Measurements from ENCODE around the gene ACLY.

The ACLY gene

GRCh38 chr17:41865596-41865893 lies 53.2 kb downstream of the ACLY start:
- Histone ChIP-seq H3K18ac (ENCODE audit: low read length) (no peak overlapping the region), H3K36me3 (replicated peaks in 1 of 2; ENCODE audit: control insufficient read depth in 2 of 2, insufficient read depth in 2 of 2, low read length in 2 of 2) (peaks cover 18 to 40% of the 10 kb centered on the region in 2 donors), H3K79me1 (ENCODE audit: low read depth, low read length) (peaks cover 6% of the 10 kb centered on the region), H2BK12ac (ENCODE audit: low read length) (no peak overlapping the region), H3K4me3 (ENCODE audit: low read length in 2 of 2) (peak overlapping the region in 1 of 2 donors; percentile 82), H3K9me3 (replicated peaks in 1 of 2; ENCODE audit: control insufficient read depth in 2 of 2, insufficient read depth in 1 of 2, low read depth in 1 of 2, low read length in 2 of 2) (no peaks in the 10 kb centered on the region), H2AFZ (ENCODE audit: low read length) (peak overlapping the region; percentile 97), H4K91ac (ENCODE audit: low read depth, low read length, poor library complexity) (no peak overlapping the region), H3K23ac (ENCODE audit: low read depth, low read length, poor library complexity) (peak overlapping the region; percentile 95), H2BK120ac (ENCODE audit: low read depth, low read length) (no peak overlapping the region), H4K8ac (ENCODE audit: low read depth, low read length) (no peak overlapping the region), H2AK5ac (ENCODE audit: low read depth, low read length) (no peak overlapping the region), H2BK5ac (ENCODE audit: low read length) (no peak overlapping the region), H3K14ac (ENCODE audit: low read length) (no peak overlapping the region), H3K4me2 (ENCODE audit: insufficient read depth, low read length, poor library complexity, severe bottlenecking) (no peak overlapping the region), H2BK15ac (ENCODE audit: low read length) (no peak overlapping the region), H3K4ac (ENCODE audit: low read length) (no peak overlapping the region), H3K4me1 (ENCODE audit: control insufficient read depth in 2 of 2, insufficient read depth in 1 of 2, low read depth in 1 of 2, low read length in 2 of 2) (peaks cover 7 to 8% of the 10 kb centered on the region in 2 donors), H3K9ac (ENCODE audit: low read depth, low read length, poor library complexity) (no peak overlapping the region), H3K27ac (replicated peaks; ENCODE audit: low read length) (peak overlapping the region; percentile 47), H3K27me3 (ENCODE audit: control insufficient read depth in 3 of 3, insufficient read depth in 3 of 3, low read depth in 1 of 3, low read length in 3 of 3) (no peaks in the 10 kb centered on the region)
- DNase-seq (ENCODE audit: low spot score) = no peak
- WGBS, 2 donors (ENCODE audit: extremely low coverage in 2 of 2, insufficient read length in 2 of 2, insufficient replicate concordance in 1 of 2) = no CpG with 5 or more reads among the region's 10 CpGs

- no peaks in the 10 kb centered on the region for H3K27me3 ChIP-seq (ENCODE audit: control insufficient read depth in 3 of 3, insufficient read depth in 3 of 3, low read depth in 1 of 3, low read length in 3 of 3)
- H2AFZ ChIP-seq (ENCODE audit: low read length) = peak within 1 kb of the TSS; percentile 97
- peak within 1 kb of the TSS; percentile 84 for H3K4me2 ChIP-seq (ENCODE audit: insufficient read depth, low read length, poor library complexity, severe bottlenecking)
- peak within 1 kb of the TSS; percentile 99 for H3K9ac ChIP-seq (ENCODE audit: low read depth, low read length, poor library complexity)
- H2BK12ac ChIP-seq (ENCODE audit: low read length) = peak within 1 kb of the TSS; percentile 69
- H3K4me1 ChIP-seq (ENCODE audit: control insufficient read depth in 2 of 2, insufficient read depth in 1 of 2, low read depth in 1 of 2, low read length in 2 of 2) = peaks cover 7 to 8% of the 10 kb centered on the region in 2 donors
- H4K8ac ChIP-seq (ENCODE audit: low read depth, low read length) = peak within 1 kb of the TSS; percentile 58
- H3K23ac ChIP-seq (ENCODE audit: low read depth, low read length, poor library complexity) = peak within 1 kb of the TSS; percentile 95
- peak within 1 kb of the TSS; percentile 87 for H2BK15ac ChIP-seq (ENCODE audit: low read length)
- H3K36me3 ChIP-seq (replicated peaks in 1 of 2; ENCODE audit: control insufficient read depth in 2 of 2, insufficient read depth in 2 of 2, low read length in 2 of 2) = peaks cover 13 to 35% of the 10 kb centered on the region in 2 donors
- peak within 1 kb of the TSS; percentile 93 for H4K91ac ChIP-seq (ENCODE audit: low read depth, low read length, poor library complexity)
- H2BK120ac ChIP-seq (ENCODE audit: low read depth, low read length) = peak within 1 kb of the TSS; percentile 76
- H3K9me3 ChIP-seq (replicated peaks in 1 of 2; ENCODE audit: control insufficient read depth in 2 of 2, insufficient read depth in 1 of 2, low read depth in 1 of 2, low read length in 2 of 2) = no peaks in the 10 kb centered on the region
- H3K4ac ChIP-seq (ENCODE audit: low read length) = peak within 1 kb of the TSS; percentile 90
- peak within 1 kb of the TSS; percentile 99 for H3K18ac ChIP-seq (ENCODE audit: low read length)
- peak within 1 kb of the TSS; percentile 99 for H3K14ac ChIP-seq (ENCODE audit: low read length)
- no CpG with 5 or more reads among the region's 90 CpGs for WGBS, 2 donors (ENCODE audit: extremely low coverage in 2 of 2, insufficient read length in 2 of 2, insufficient replicate concordance in 1 of 2)
- H3K4me3 ChIP-seq (ENCODE audit: low read length in 2 of 2) = peak within 1 kb of the TSS; percentile 82 to 97
- H3K79me1 ChIP-seq (ENCODE audit: low read depth, low read length) = peaks cover 6% of the 10 kb centered on the region
- peak within 1 kb of the TSS; percentile 94 for H2AK5ac ChIP-seq (ENCODE audit: low read depth, low read length)
- H2BK5ac ChIP-seq (ENCODE audit: low read length) = peak within 1 kb of the TSS; percentile 92
- peak; percentile 87 for DNase-seq (ENCODE audit: low spot score)
- H3K27ac ChIP-seq (replicated peaks; ENCODE audit: low read length) = peak within 1 kb of the TSS; percentile 81
Observed at GRCh38 chr17:41864836-41865595, 53.7 kb downstream of the ACLY start, which contains the start of gene KLHL11. TSS of gene KLHL11 (minus strand) at chr17:41865423. CDS start at chr17:41865370, 53 bp downstream.

- H3K4me2 ChIP-seq (ENCODE audit: insufficient read depth, low read length, poor library complexity, severe bottlenecking) = peak overlapping the region; percentile 84
- H3K4me3 ChIP-seq (ENCODE audit: low read length in 2 of 2) = peak overlapping the region; percentile 82 to 97
- H3K14ac ChIP-seq (ENCODE audit: low read length) = no peak overlapping the region
- no CpG with 5 or more reads among the region's 25 CpGs for WGBS, 2 donors (ENCODE audit: extremely low coverage in 2 of 2, insufficient read length in 2 of 2, insufficient replicate concordance in 1 of 2)
- peak overlapping the region; percentile 97 for H2AFZ ChIP-seq (ENCODE audit: low read length)
- peak overlapping the region; percentile 94 for H2AK5ac ChIP-seq (ENCODE audit: low read depth, low read length)
- peak overlapping the region; percentile 99 for H3K18ac ChIP-seq (ENCODE audit: low read length)
- peaks cover 7 to 8% of the 10 kb centered on the region in 2 donors for H3K4me1 ChIP-seq (ENCODE audit: control insufficient read depth in 2 of 2, insufficient read depth in 1 of 2, low read depth in 1 of 2, low read length in 2 of 2)
- H3K27me3 ChIP-seq (ENCODE audit: control insufficient read depth in 3 of 3, insufficient read depth in 3 of 3, low read depth in 1 of 3, low read length in 3 of 3) = no peaks in the 10 kb centered on the region
- H3K9ac ChIP-seq (ENCODE audit: low read depth, low read length, poor library complexity) = peak overlapping the region; percentile 99
- peak overlapping the region; percentile 76 for H2BK120ac ChIP-seq (ENCODE audit: low read depth, low read length)
- H2BK15ac ChIP-seq (ENCODE audit: low read length) = peak overlapping the region; percentile 87
- no peaks in the 10 kb centered on the region for H3K9me3 ChIP-seq (replicated peaks in 1 of 2; ENCODE audit: control insufficient read depth in 2 of 2, insufficient read depth in 1 of 2, low read depth in 1 of 2, low read length in 2 of 2)
- H3K27ac ChIP-seq (replicated peaks; ENCODE audit: low read length) = peak overlapping the region; percentile 81
- no peak for DNase-seq (ENCODE audit: low spot score)
- H2BK12ac ChIP-seq (ENCODE audit: low read length) = no peak overlapping the region
- no peak overlapping the region for H3K4ac ChIP-seq (ENCODE audit: low read length)
- peak overlapping the region; percentile 95 for H3K23ac ChIP-seq (ENCODE audit: low read depth, low read length, poor library complexity)
- H3K36me3 ChIP-seq (replicated peaks in 1 of 2; ENCODE audit: control insufficient read depth in 2 of 2, insufficient read depth in 2 of 2, low read length in 2 of 2) = peaks cover 9 to 29% of the 10 kb centered on the region in 2 donors
- H2BK5ac ChIP-seq (ENCODE audit: low read length) = peak overlapping the region; percentile 92
- no peak overlapping the region for H4K91ac ChIP-seq (ENCODE audit: low read depth, low read length, poor library complexity)
- peaks cover 6% of the 10 kb centered on the region for H3K79me1 ChIP-seq (ENCODE audit: low read depth, low read length)
- peak overlapping the region; percentile 58 for H4K8ac ChIP-seq (ENCODE audit: low read depth, low read length)
Observed at GRCh38 chr17:41864498-41864835, 54.3 kb downstream of the ACLY start.

GRCh38 chr17:41863074-41863848 lies 55.5 kb downstream of the ACLY start:
- Histone ChIP-seq H3K27me3 (ENCODE audit: control insufficient read depth in 3 of 3, insufficient read depth in 3 of 3, low read depth in 1 of 3, low read length in 3 of 3) (no peaks in the 10 kb centered on the region), H2AFZ (ENCODE audit: low read length) (no peak overlapping the region), H3K27ac (replicated peaks; ENCODE audit: low read length) (no peak overlapping the region), H2BK120ac (ENCODE audit: low read depth, low read length) (no peak overlapping the region), H3K36me3 (replicated peaks in 1 of 2; ENCODE audit: control insufficient read depth in 2 of 2, insufficient read depth in 2 of 2, low read length in 2 of 2) (peaks cover 5 to 17% of the 10 kb centered on the region in 2 donors), H2BK12ac (ENCODE audit: low read length) (no peak overlapping the region), H3K18ac (ENCODE audit: low read length) (no peak overlapping the region), H3K4me1 (ENCODE audit: control insufficient read depth in 2 of 2, insufficient read depth in 1 of 2, low read depth in 1 of 2, low read length in 2 of 2) (peaks cover 7 to 8% of the 10 kb centered on the region in 2 donors), H2BK5ac (ENCODE audit: low read length) (no peak overlapping the region), H3K9me3 (replicated peaks in 1 of 2; ENCODE audit: control insufficient read depth in 2 of 2, insufficient read depth in 1 of 2, low read depth in 1 of 2, low read length in 2 of 2) (no peaks in the 10 kb centered on the region), H3K4ac (ENCODE audit: low read length) (no peak overlapping the region), H4K8ac (ENCODE audit: low read depth, low read length) (no peak overlapping the region), H3K79me1 (ENCODE audit: low read depth, low read length) (peaks cover 6% of the 10 kb centered on the region), H3K9ac (ENCODE audit: low read depth, low read length, poor library complexity) (no peak overlapping the region), H4K91ac (ENCODE audit: low read depth, low read length, poor library complexity) (no peak overlapping the region), H2AK5ac (ENCODE audit: low read depth, low read length) (no peak overlapping the region), H3K4me3 (ENCODE audit: low read length in 2 of 2) (peak overlapping the region; percentile 10 to 82), H2BK15ac (ENCODE audit: low read length) (no peak overlapping the region), H3K23ac (ENCODE audit: low read depth, low read length, poor library complexity) (no peak overlapping the region), H3K14ac (ENCODE audit: low read length) (no peak overlapping the region), H3K4me2 (ENCODE audit: insufficient read depth, low read length, poor library complexity, severe bottlenecking) (no peak overlapping the region)
- DNase-seq (ENCODE audit: low spot score) = no peak
- WGBS, 2 donors (ENCODE audit: extremely low coverage in 2 of 2, insufficient read length in 2 of 2, insufficient replicate concordance in 1 of 2) = no CpG with 5 or more reads among the region's 18 CpGs
